GM12892 (cell line): ENCODE data around the gene WFDC10A.

Experiments
- POLR2A ChIP-seq: IDR thresholded peaks from 2 replicates; pipeline ENCODE4 v1.6.1; 2011; ENCODE audit warnings: low read depth, low read length, control low read depth
- POLR2AphosphoS5 ChIP-seq: IDR thresholded peaks from 2 replicates; pipeline ENCODE4 v1.6.1; 2011; ENCODE audit warnings: low read depth, low read length, control low read depth
- TAF1 ChIP-seq: IDR thresholded peaks from 2 replicates; pipeline ENCODE4 v1.6.1; 2011; ENCODE audit warnings: low read depth, mild to moderate bottlenecking, control low read depth, low read length, borderline replicate concordance

- no peak for TF ChIP-seq POLR2AphosphoS5
- TF ChIP-seq POLR2A, result no peak
- no peak for TF ChIP-seq TAF1
Observed at GRCh38 chr20:45679650-45680049, 50.1 kb downstream of the WFDC10A start.
